GM21529 (cell line): ENCODE results near the gene GAB2.
"Not testable (repeated sequence)": the region's sequence is repeated elsewhere in the genome, so short reads cannot be mapped to it uniquely, and the experiment has no call there.

ENCODE experiments used
- ATAC-seq: cut with Tn5 transposase; IDR thresholded peaks from one replicate; pipeline ENCODE4 v1.9.1; 2021; ENCODE audit not compliant: unreplicated experiment

GAB2 gene

DNA sequence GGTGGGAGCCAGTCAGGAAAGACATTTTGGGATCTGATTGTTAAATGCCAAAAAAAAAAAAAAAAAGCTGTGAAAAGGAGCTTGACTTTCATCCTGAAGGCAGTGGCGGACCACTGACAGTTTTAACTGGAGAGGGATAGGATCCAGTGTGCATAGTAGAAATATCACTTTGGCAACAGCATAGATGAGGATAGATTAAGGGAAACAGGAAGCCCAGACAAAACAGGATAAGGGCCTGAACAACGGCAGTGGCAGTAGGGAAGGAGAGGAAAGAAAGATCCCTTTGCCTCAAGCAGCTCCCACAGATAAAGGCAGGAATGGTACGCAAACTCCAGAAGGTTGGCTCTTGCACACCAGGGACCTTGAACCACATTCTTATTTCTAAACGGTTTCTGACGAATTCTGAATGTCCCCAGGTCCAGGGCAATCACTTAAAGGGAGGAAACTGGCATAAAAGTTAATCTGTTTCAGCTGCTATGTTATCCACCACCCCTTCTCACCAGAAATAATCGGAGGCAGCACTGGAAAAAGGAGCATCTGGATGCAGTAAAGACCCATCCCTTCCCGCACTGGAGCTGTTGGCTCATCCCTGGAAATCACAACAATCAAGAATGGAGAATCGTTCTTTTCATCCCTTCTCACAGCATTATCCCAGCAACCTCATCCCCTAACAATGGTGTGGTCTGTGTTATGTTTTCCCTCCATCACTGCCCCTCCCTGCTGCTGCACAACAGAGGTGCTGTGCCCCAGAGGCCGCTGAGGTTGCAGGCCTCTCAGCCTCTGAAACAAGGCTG, 99.1 kb downstream of the GAB2 start:
- ATAC-seq: no peak

DNA sequence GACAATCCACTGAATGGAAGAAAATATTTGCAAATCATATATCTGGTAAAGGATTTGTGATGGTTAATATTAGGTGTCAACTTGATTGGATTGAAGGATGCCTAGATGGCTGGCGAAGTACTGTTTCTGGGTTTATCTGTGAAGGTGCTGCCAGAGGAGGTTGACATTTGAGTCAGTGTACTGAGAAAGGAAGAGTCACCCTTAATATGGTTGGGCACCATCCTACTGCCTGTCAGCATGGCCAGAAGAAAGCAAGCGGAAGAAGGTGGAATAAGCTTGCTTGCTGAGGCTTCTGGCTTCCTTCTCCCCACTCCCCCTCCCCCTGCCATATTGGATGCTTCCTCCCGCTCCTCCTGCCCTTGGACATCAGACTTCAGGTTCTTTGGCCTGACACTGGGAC, 101.9 kb downstream of the GAB2 start:
- ATAC-seq: no peak

GRCh38 chr11:78314762-78315161, 102.9 kb downstream of the GAB2 start:
- no peak for ATAC-seq

GRCh38 chr11:78313898-78314297, 103.7 kb downstream of the GAB2 start:
- no peak for ATAC-seq

GRCh38 chr11:78313181-78313795, 104.3 kb downstream of the GAB2 start:
- ATAC-seq: no peak

DNA sequence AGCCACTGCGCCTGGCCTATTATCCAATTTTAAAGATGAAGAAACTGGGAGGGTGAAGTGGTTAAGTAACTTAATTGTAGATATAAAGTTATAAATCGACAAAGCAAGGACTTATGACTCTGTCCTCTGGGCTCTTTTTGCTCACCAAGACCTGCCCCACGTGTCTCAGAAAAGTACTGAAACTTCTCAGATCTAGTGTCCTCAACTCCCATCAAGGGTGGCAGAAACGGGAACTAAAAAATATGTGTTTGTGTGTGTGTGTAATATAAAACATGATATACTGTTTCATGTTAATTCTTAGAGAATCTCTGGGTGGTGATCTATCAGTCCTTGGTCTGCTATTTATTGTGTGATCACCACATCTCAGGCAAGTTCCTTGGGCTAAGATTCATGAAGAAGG, 104.9 kb downstream of the GAB2 start:
- no peak for ATAC-seq

- no peak for ATAC-seq
Measured at GRCh38 chr11:78311702-78312371, 105.8 kb downstream of the GAB2 start.

DNA sequence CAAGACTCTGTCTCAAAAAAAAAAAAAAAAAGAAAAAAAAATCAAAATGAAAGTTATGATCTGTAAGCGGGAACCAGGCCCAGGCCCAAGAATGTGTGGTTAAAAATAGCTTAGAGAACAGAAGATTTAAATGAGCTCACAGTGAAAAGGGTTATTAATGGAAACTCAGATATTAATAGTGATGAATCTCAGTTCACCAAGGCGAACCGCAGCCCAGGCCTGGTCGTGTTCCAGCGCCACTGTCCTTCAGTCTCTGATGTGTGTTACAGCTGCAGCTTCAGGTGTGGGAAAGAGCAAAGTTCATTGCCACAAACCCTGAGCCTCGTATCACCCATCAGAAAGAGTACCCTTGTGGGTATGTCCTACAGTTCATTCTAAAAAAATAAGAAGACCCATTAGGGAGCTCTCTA, 107.1 kb downstream of the GAB2 start:
- ATAC-seq: peak; percentile 90

GRCh38 chr11:78304201-78304600, 113.4 kb downstream of the GAB2 start:
- ATAC-seq: no peak

GRCh38 chr11:78300108-78300839, 117.3 kb downstream of the GAB2 start:
- no peak for ATAC-seq

DNA sequence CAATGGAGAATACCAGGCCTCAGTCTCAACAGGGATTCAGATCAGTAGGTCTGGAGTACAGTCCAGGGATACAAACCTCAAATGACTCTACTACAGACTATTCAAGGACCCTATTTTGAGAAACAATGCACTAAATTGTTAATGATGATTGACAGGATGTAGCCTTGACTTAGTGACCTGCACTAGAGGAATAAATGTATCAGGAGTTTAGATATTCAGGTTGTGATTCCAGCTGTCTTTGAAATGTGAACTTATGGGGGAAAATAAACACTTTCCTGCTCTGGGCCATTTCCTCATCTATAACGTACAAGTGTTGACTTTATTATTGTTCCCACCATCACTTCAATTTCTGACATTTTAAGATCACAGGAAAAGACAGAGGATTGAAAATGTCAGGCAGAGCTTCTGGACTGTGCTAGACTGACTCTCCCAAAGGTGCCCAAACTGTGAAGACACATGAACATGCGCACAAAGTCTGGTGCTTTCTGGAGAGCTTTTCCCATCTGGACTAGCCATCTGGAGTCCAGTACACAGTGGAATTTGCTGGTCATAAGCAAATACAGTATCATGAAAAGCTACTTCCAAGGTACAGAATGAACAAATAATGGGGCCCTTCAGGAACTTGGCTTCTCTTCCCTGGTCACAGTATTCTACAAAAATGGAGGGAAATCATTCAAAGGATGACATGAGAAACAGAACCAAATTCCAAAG, 118.5 kb downstream of the GAB2 start:
- no peak for ATAC-seq

- ATAC-seq: no peak
Measured at GRCh38 chr11:78298291-78298771, 119.3 kb downstream of the GAB2 start.

- no peak for ATAC-seq
Measured at GRCh38 chr11:78295991-78296930, 121.4 kb downstream of the GAB2 start.

- ATAC-seq: no peak
Measured at GRCh38 chr11:78295347-78295746, 122.3 kb downstream of the GAB2 start.

GRCh38 chr11:78294100-78294499, 123.5 kb downstream of the GAB2 start:
- ATAC-seq: not testable (repeated sequence)

DNA sequence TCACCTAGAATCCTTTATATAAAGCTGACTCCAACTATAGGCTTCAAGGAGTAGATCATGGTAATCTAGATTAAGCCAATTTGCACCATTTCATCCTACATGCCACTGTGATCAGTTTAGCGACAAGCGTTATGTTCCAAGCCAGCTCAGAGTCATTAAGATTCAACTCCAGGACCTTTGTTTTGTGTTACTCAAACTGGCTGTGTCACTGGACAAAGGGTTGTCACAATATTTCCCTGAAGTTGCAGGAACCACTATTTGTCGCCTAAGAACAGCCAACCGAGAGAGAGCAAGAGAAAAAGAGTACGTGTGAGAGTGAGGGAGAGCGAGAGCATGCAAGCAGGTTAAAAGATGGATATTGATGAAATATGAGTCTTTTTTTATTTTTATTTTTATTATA, 124.1 kb downstream of the GAB2 start:
- no peak for ATAC-seq

DNA sequence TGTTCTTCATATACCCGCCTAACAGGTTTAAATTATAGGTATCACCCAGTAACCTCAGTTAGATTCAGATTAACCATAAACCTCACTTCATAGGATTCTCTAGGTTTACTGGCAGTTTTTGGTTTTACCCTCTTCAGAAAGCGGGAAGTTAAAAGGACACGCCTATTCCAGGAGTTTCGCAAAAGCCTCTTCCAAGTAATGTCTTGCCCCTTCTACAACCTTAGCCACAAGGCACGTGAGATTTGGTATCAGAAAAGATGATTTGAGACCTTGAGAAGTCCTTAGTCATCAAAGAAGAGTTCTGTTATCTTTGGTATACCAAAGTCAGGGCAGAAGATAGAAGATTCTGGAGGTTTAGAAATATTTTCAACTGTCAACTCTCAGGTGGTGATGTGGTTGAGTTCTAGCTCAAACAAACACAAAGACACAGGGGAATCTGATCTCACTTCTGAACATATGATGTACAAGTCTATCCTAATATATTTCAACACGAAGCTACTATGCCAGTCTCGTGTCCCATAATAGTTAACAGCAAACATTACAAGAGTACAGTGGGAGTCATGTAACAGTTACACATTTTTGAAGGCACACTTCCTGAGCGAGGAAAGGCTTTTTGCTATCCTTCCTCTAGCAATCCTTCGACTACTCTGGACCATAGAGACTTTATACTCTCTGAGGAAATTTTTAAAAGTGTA, 125.4 kb downstream of the GAB2 start:
- no peak for ATAC-seq

DNA sequence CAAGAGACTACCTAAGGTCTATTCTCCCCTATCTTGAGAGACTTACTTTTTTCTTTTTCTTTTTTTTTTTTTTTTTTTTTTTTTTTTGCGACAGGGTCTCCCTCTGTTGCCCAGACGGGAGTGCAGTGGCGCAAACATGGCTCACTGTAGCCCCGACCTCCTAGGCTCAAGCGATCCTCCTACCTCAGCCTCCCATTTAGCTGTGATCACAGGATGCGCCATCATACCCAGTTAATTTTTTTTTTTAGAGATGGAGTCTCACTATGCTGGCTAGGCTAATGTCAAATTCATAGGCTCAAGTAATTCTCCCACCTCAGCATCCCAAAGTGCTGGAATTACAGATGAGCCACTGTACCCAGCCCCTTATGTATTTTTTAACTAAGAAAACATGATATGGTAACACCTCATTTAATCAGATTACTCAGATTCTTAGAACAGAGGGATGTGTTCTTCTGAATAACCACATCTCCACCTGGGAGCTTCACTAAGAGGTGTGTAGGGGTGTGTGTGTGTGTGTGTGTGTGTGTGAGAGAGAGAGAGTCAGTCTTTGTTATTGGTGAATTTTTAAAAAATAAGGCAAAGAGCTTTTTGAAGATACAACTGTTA, 126.0 kb downstream of the GAB2 start:
- no peak for ATAC-seq
